Upper lobe of left lung (tissue), 6 donors: ENCODE data around the gene BRIP1. TPM values are rescaled to one million over a fixed set of nuclear protein-coding genes. Genes with fewer than 3 reads are reported as not detected.

Experiments
- ATAC-seq, 2 donors: fragments of 200-7000 bp; cut with Tn5 transposase; one replicate each; pipeline ENCODE4 v1.9.1; 2022; ENCODE audit warnings: mild to moderate bottlenecking in 2 of 2, moderate library complexity in 2 of 2; ENCODE audit not compliant: low FRiP score in 2 of 2
- DNase-seq, 2 donors: peaks; one replicate each; pipeline ENCODE4 v3.0.0-alpha.2; 2019 to 2020
- H3K27ac ChIP-seq, 4 donors: fragments of 200-600 bp; sonication (generic); one replicate each; pipeline ENCODE4 v1.5.1; 2016 to 2019
- H3K27me3 ChIP-seq, 4 donors: fragments of 200-600 bp; sonication (generic); one replicate each; pipeline ENCODE4 v1.5.1; 2017 to 2019
- H3K36me3 ChIP-seq, 4 donors: fragments of 200-600 bp; sonication (generic); one replicate each; pipeline ENCODE4 v1.5.1; 2016 to 2019
- H3K4me1 ChIP-seq, 4 donors: fragments of 200-600 bp; sonication (generic); one replicate each; pipeline ENCODE4 v1.5.1; 2018 to 2019
- H3K4me3 ChIP-seq, 4 donors: fragments of 200-600 bp; sonication (generic); one replicate each; pipeline ENCODE4 v1.5.1; 2017 to 2019; ENCODE audit warnings: mild to moderate bottlenecking in 2 of 4, moderate library complexity in 1 of 4
- H3K9me3 ChIP-seq, 4 donors: fragments of 200-600 bp; sonication (generic); one replicate each; pipeline ENCODE4 v1.5.1; 2018 to 2019
- CTCF ChIP-seq, 6 experiments: fragments of 450-650 bp in 4 of 6; fragments of 200-600 bp in 2 of 6; sonication (generic) in 2 of 6; IDR thresholded peaks; one replicate each; pipeline ENCODE4 v1.5.1; 2016 to 2019; ENCODE audit warnings: antibody characterized with exemption in 6 of 6
- EP300 ChIP-seq, 4 donors: sonication (generic); formaldehyde crosslinking; IDR thresholded peaks; one replicate each; pipeline ENCODE4 v1.5.1; 2017; ENCODE audit warnings: antibody characterized with exemption in 4 of 4, control low read depth in 2 of 4
- POLR2A ChIP-seq, 4 donors: fragments of 450-650 bp; IDR thresholded peaks; one replicate each; pipeline ENCODE4 v1.5.1; 2016 to 2017; ENCODE audit warnings: antibody characterized with exemption in 4 of 4, mild to moderate bottlenecking in 2 of 4
- POLR2AphosphoS5 ChIP-seq, 2 donors: sonication (generic); formaldehyde crosslinking; IDR thresholded peaks; one replicate each; pipeline ENCODE4 v1.5.1; 2017; ENCODE audit warnings: antibody characterized with exemption in 2 of 2
- WGBS, 2 donors: methylation state at CpG; one replicate each; pipeline ENCODE4 v1.1.5; 2017 to 2018; 5-methylcytosine and 5-hydroxymethylcytosine counted together
- total RNA-seq, 6 donors: library from RNA; depleted of rRNA in 4 of 6; stranded (reverse); fragments of >200 nt in 4 of 6; gene quantifications; one replicate each; pipeline versions ENCODE4 v1.1.0 to v1.2.1, GENCODE V29; 2016 to 2021
- donor health status: DM: no; HTN: no; CAD: no; lungs with moderate emphysema.
- donor health status: DM: no; HTN: yes; CAD: no; lungs with severe emphysema.

Gene BRIP1
- total RNA-seq, 6 donors from 2014 or later: 0.55 to 2.5 (median 0.85) TPM

GRCh38 chr17:61662741-61663140, 200.6 kb downstream of the BRIP1 start:
- 73 to 74% methylated on average over 2 of the region's 2 CpGs for WGBS, 2 donors
- Histone ChIP-seq H3K27me3 (no peaks in the 10 kb centered on the region), H3K27ac (no peak overlapping the region), H3K4me1 (no peaks in the 10 kb centered on the region), H3K4me3 (no peak overlapping the region), H3K9me3 (no peaks in the 10 kb centered on the region), H3K36me3 (no peaks in the 10 kb centered on the region)
- no peak for ATAC-seq
- DNase-seq: no peak
- TF ChIP-seq POLR2AphosphoS5 (IDR thresholded peaks at IDR 0.05) (no peak), CTCF (IDR thresholded peaks at IDR 0.05) (no peak), EP300 (IDR thresholded peaks at IDR 0.05) (no peak), POLR2A (IDR thresholded peaks at IDR 0.05) (no peak)

GRCh38 chr17:61662186-61662585, 201.1 kb downstream of the BRIP1 start:
- Histone ChIP-seq H3K4me3 (no peak overlapping the region), H3K27ac (no peak overlapping the region), H3K9me3 (no peaks in the 10 kb centered on the region), H3K4me1 (no peaks in the 10 kb centered on the region), H3K36me3 (no peaks in the 10 kb centered on the region), H3K27me3 (no peaks in the 10 kb centered on the region)
- WGBS, 2 donors: 82 to 84% methylated on average over 5 of the region's 5 CpGs
- DNase-seq (no peak), ATAC-seq (no peak)
- TF ChIP-seq POLR2AphosphoS5 (IDR thresholded peaks at IDR 0.05) (no peak), EP300 (IDR thresholded peaks at IDR 0.05) (no peak), POLR2A (IDR thresholded peaks at IDR 0.05) (no peak), CTCF (IDR thresholded peaks at IDR 0.05) (no peak)

- ATAC-seq: no peak
- H3K9me3 ChIP-seq: no peaks in the 10 kb centered on the region
- WGBS, 2 donors: 64 to 79% methylated on average over 4 of the region's 4 CpGs
- no peak overlapping the region for H3K27ac ChIP-seq
- H3K36me3 ChIP-seq: no peaks in the 10 kb centered on the region
- H3K4me3 ChIP-seq: no peak overlapping the region
- TF ChIP-seq POLR2AphosphoS5 (IDR thresholded peaks at IDR 0.05) (no peak), EP300 (IDR thresholded peaks at IDR 0.05) (no peak), POLR2A (IDR thresholded peaks at IDR 0.05) (no peak), CTCF (IDR thresholded peaks at IDR 0.05) (no peak)
- H3K4me1 ChIP-seq: no peaks in the 10 kb centered on the region
- no peaks in the 10 kb centered on the region for H3K27me3 ChIP-seq
- no peak for DNase-seq
Measured at GRCh38 chr17:61660746-61661485, 202.4 kb downstream of the BRIP1 start.

DNA sequence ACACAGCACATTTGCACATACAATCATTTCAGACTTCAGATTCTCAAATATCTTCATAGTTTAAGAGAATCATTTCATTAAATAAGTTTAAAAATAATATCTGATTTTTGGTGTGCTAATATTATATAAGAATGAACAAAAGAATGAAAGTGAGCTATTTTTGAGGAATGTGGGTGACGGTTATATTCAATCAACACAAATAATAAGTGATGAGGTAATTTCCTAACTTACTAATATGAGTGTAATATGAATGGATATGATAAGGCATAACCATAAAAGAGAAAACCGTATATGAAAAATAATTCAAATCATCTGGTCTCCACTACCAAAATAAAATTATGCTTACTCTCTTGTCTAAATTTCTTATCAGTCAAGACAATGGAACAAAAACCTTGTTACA, 203.9 kb downstream of the BRIP1 start:
- Histone ChIP-seq H3K9me3 (no peaks in the 10 kb centered on the region), H3K36me3 (no peaks in the 10 kb centered on the region), H3K27me3 (no peaks in the 10 kb centered on the region), H3K27ac (no peak overlapping the region), H3K4me3 (no peak overlapping the region), H3K4me1 (no peaks in the 10 kb centered on the region)
- 75 to 76% methylated on average over 2 of the region's 2 CpGs for WGBS, 2 donors
- TF ChIP-seq CTCF (IDR thresholded peaks at IDR 0.05) (no peak), POLR2AphosphoS5 (IDR thresholded peaks at IDR 0.05) (no peak), POLR2A (IDR thresholded peaks at IDR 0.05) (no peak), EP300 (IDR thresholded peaks at IDR 0.05) (no peak)
- DNase-seq (no peak), ATAC-seq (no peak)

- Histone ChIP-seq H3K4me3 (no peak overlapping the region), H3K27ac (no peak overlapping the region), H3K36me3 (no peaks in the 10 kb centered on the region), H3K9me3 (peaks cover 0 to 4% (median 0%) of the 10 kb centered on the region in 4 donors), H3K27me3 (no peaks in the 10 kb centered on the region), H3K4me1 (no peaks in the 10 kb centered on the region)
- TF ChIP-seq CTCF (IDR thresholded peaks at IDR 0.05): no peak
- no peak for TF ChIP-seq EP300 (IDR thresholded peaks at IDR 0.05)
- 82 to 95% methylated on average over 2 of the region's 2 CpGs for WGBS, 2 donors
- DNase-seq (no peak), ATAC-seq (no peak)
Measured at GRCh38 chr17:61658183-61658582, 205.1 kb downstream of the BRIP1 start.
